Measurements from ENCODE around the gene SUPT6H.

- TF ChIP-seq CTCF (IDR thresholded peaks at IDR 0.05), result no peak
- no peak for TF ChIP-seq ZFX (IDR thresholded peaks at IDR 0.05; ENCODE audit: borderline replicate concordance)
Measured at GRCh38 chr17:28618464-28618863, 43.5 kb upstream of the SUPT6H start.

Measured in 22Rv1 (cell line).